Activated CD4-positive, alpha-beta T cell treated with anti-CD3 and anti-CD28 coated beads, Interleukin-2, amount 50 U/mL, for 16 hours (primary cell): ENCODE results near the gene RPL27.
A peak's percentile ranks its signal among the peaks of the same experiment; 100 is the strongest.
"Not testable (repeated sequence)": the region's sequence is repeated elsewhere in the genome, so short reads cannot be mapped to it uniquely, and the experiment has no call there.

Experiments
- DNase-seq: peaks from one replicate; pipeline ENCODE4 v3.0.0-alpha.2; 2020

Gene RPL27

DNA sequence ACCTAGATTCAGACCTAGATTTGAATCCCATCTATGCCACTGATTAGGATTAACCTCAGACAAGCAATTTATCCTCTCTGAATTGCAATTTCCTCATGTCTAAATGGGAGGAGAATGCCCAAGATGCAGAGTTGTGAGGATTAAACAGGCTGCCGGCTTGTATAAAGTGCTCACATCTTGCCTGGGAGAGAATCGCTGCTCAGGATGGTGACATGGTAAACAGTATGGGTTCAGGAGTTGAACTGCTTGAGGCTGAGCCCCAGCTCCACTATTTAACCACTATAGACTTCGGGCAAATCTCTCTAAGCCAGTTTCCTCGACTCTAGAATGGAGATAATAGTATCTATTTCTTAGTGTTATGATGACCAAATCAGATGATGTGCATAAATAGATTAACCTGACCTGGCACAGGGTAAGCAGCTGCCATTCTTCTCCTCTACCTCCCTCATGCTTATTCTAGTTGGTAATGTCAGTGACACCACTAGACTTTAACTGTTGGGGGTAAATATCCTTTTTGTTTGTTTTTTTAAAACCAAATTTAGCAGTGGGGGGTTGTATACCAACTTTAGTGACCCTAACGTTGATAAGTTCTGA lies 732 bp upstream of the RPL27 start:
- no peak for DNase-seq

GRCh38 chr17:42999003-42999525 lies 845 bp downstream of the RPL27 start:
- DNase-seq = no peak

DNA sequence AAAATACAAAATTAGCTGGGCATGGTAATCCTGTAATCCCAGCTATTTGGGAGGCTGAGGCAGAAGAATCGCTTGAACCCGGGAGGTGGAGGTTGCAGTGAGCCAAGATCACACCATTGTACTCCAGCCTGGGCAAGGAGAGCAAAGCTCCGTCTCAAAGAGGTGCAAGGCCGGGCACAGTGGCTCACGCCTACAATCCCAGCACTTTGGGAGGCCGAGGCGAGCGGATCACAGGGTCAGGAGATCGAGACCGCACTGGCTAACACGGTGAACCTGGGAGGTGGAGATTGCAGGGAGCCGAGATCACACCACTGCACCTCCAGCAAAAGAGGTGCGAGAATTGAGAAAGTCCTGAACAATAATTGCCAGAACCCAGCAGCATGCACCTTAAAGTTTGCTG lies 2.7 kb downstream of the RPL27 start:
- DNase-seq = not testable (repeated sequence)

DNA sequence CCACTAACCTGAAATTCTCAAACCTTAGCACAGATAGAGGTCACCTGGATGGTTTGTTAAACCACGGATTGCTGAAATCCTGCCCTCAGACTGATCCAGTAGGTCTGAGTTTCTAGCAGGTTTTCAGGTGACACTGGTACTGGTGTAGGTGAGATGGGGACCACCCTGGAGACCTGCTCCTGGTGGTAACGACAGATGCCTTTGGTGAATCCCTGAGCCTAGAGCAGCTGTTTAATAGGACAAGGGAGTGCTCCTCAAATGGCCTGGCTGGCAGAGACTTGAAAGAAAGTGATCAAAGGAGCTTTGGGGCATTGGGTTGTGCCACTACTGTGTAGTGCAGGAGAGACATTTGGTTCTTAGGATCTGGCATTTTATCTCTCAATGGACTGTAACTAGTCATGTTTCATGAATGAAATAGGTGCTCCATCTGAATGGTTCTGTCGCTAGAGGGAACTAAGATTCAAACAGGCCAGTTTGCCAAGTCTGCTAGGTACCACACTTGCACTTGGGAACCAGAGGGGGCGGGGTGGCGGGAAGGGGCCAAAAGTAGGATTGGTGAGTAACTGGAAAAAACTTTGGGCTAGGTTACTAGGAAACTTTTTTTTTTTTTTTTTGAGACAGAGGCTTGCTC lies 5.4 kb downstream of the RPL27 start:
- DNase-seq = no peak

GRCh38 chr17:43006639-43007551 lies 8.7 kb downstream of the RPL27 start, which contains the start of gene IFI35:
Gene IFI35, plus strand, starts transcription at chr17:43006784. Its CDS starts 164 bp downstream, at chr17:43006948.
- peak; percentile 92 for DNase-seq

GRCh38 chr17:43010667-43011308 lies 12.6 kb downstream of the RPL27 start:
- no peak for DNase-seq

GRCh38 chr17:43011728-43012472 lies 13.7 kb downstream of the RPL27 start:
- DNase-seq = no peak

DNA sequence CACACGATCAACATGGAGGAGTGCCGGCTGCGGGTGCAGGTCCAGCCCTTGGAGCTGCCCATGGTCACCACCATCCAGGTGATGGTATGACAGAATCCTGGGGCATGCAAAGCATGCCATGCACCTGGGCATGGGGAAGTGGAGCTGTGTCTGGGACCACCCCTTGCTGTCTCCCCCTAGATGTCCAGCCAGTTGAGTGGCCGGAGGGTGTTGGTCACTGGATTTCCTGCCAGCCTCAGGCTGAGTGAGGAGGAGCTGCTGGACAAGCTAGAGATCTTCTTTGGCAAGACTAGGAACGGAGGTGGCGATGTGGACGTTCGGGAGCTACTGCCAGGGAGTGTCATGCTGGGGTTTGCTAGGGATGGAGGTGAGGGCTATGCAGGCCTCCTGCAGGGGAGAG lies 15.1 kb downstream of the RPL27 start:
- no peak for DNase-seq

- no peak for DNase-seq
These were observed 15.9 kb downstream of the RPL27 start for GRCh38 chr17:43014020-43014648.

- DNase-seq = no peak
These were observed 16.7 kb downstream of the RPL27 start for GRCh38 chr17:43014649-43015542.

GRCh38 chr17:43015579-43015978 lies 17.4 kb downstream of the RPL27 start:
- no peak for DNase-seq

DNA sequence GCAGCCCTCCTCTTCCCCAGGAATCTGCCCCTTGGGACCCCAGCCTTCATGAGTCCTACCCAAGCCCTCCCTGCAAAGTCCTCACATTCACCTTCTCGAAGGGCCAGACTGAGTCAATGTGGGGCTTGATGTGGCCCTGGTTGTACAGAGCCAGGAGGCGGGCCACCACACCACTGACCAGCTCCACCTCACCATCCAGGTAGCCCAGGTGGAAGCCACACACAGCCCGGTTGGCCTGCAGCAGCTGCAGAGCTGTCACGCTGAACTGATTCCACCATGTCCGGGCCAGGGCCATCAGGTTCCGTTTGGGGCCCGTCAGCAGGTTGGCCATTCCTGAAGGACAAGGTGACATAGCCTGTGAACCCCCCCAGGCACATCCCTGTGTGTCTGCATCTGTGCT lies 18.0 kb downstream of the RPL27 start:
- DNase-seq = no peak

DNA sequence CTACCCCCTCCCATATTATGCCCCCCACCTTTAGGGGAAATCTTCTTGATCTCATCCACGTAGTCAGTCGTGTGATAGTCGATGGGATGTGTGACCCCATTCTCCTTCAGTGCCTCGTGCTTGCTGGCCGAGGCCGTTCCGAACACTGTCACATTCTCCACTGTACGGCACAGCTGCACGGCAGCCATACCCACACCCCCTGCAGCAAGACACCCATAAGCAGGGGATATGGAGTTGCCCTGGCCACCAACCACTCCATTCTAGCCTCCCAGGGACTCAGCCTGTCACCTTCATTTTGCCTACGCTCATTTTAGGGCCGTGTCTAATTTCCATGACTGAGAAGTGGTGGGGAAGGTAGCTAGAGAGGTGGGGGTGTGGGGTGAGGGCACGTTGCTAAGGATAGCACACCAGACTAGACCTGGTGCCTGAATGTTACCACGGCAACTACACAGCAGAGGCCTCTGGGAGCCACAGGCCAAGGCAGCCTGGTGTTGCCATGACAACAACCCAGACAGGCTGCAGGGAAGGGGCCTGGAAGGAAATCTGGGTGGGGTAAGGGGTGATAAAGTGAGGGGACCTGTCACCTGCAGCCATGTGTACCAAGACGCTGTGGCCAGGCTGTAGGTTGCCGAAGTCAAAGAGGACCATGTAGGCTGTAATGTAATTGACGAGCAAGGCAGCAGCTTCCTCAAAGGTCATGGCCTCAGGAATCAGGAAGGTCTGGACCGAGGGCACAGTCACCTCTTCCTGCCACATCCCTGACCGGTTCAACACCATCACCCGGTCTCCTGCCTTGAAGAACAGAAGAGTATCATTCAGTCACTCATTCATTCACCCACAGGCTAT lies 20.0 kb downstream of the RPL27 start:
- no peak for DNase-seq

- no peak for DNase-seq
These were observed 20.7 kb downstream of the RPL27 start for GRCh38 chr17:43018932-43019331.

DNA sequence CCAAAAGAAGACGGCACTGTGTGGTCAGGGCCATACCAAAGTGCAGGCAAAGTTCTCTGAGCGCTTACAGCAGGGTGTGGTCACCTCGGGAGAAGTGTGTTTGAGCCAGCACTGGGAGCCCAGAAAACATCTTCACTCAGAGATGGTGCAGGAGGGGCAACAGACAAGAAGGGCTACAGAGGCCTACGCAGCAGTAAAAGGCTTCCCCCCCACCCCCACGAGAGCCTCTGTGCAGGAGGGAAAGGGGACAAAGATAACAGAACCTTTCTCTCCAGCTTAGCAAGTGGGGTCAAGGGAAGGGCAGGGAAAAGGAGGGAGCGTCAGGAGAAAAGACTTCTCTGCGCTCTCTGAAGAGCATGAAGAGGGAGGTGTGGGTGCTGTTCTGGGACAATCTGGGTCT lies 21.2 kb downstream of the RPL27 start:
- DNase-seq = no peak

- no peak for DNase-seq
These were observed 21.9 kb downstream of the RPL27 start for GRCh38 chr17:43020030-43020621.

DNA sequence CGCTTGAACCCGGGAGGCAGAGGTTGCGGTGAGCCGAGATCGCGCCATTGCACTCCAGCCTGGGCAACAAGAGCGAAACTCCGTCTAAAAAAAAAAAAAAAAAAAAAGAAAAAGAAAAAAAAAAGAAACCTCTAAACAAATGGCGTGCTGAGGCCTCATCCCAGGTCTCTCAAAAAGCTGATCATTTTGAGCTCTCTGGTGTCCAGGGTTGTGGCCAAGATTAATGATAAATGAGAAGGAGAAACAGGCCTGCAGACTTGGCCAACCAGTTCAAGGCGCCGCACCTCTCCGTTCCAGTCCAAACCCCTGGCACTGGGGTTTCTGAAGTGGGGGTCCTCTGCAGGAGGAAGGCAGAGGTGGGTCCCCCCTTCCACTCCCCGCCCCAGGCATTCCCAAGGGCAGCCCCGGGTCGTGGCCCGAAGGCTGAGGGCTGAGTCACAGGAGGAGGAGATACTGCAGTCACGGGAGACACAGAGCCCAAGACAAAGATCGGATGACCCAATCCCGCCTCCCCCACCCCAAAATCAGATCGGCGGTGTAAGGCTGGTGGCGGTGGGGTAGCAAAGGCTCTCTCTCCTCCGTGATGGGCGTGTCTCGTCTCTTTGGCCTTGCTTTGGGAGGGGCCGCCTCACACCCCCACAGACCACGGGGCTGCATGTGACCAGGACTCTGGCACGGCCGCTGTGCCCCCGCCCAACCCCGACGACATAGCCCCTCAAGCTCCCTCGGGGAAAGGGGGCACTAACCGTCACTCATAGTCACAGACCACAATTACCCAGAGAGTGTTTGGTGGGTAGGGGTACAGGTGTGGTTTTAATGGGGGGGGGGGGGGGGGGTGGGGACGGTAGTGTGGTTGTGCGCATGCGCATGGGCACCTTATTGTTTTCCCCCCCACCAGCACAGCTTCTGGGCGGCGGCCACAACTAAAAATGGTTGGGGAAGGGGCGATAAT lies 22.8 kb downstream of the RPL27 start:
- no peak for DNase-seq
